ENCODE measurements around the gene TOP1.

DNA sequence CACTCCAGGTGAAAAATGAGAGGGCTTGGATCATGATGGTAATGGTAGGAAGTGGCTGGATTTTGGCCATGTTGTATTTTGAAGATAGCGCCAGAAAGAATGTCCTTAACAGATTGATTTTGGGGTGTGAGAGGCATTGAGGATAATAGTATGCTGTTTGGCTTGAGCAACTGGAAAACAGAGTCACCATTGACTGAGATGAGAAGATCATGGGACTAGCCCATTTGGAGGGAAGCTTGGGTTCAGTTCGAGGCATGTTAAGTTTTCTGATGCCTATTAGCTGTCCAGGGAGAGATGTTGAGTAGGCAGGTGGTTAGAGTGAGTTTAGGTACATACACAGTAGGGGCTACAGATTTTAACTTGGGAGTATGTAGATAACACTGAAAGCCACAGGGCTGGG lies 132.1 kb downstream of the TOP1 start:
- no peak for TF ChIP-seq ZNF274 (IDR thresholded peaks at IDR 0.05; ENCODE audit: low read depth, low read length)
- TF ChIP-seq YY1 (IDR thresholded peaks at IDR 0.05; ENCODE audit: insufficient read depth, insufficient read length), result no peak
